Endothelial cell of umbilical vein (primary cell): ENCODE results near the gene SOX13. TPM values are rescaled to one million over a fixed set of nuclear protein-coding genes. Genes with fewer than 3 reads are reported as not detected.

Experiments used
- BruUV-seq: library from RNA; stranded (reverse); fragments of 400-500 nt; replicated peaks from 2 replicates; lab custom pipeline; 2021; lab: Mats Ljungman, UMichigan
- CTCF ChIA-PET: fragments of 300-600, 350-600 bp; sonication (Branson Sonifier 250); formaldehyde crosslinking; loops from one replicate; lab custom pipeline; 2021; ENCODE audit warnings: antibody characterized with exemption, inconsistent platforms; lab: Charles Lee
- POLR2A ChIA-PET: fragments of 300-600, 350-600 bp; sonication (Branson Sonifier 250); formaldehyde crosslinking; loops from one replicate; lab custom pipeline; 2021; ENCODE audit warnings: antibody characterized with exemption, inconsistent platforms; lab: Charles Lee
- DNase-seq: peaks from one replicate; pipeline ENCODE4 v3.0.0-alpha.2; 2011; ENCODE audit warnings: low read depth, low spot score
- FAIRE-seq: peaks from 2 replicates; lab custom pipeline; 2011; peaks lifted over from hg19 to GRCh38; lab: Jason Lieb, UNC
- H2AFZ ChIP-seq: 2 replicates; pipeline ENCODE4 v1.6.0; 2012; ENCODE audit warnings: low read depth, low read length, control low read depth, inconsistent platforms
- H3K27ac ChIP-seq: 2 replicates; pipeline ENCODE4 v1.5.1; 2011; ENCODE audit warnings: low read depth, mild to moderate bottlenecking, control low read depth, low read length, moderate library complexity; ENCODE audit not compliant: insufficient read depth
- H3K27me3 ChIP-seq, 2 experiments: 2 replicates each; pipeline versions ENCODE4 v1.6.0 to v1.6.1; 2011; ENCODE audit warnings: low read length in 2 of 2, mixed read lengths in 1 of 2; ENCODE audit not compliant: control insufficient read depth in 2 of 2, insufficient read depth in 2 of 2
- H3K36me3 ChIP-seq, 2 experiments: 2 replicates in 1 of 2; 3 replicates in 1 of 2; pipeline ENCODE4 v1.5.1; 2011; ENCODE audit warnings: low read length in 2 of 2, mild to moderate bottlenecking in 1 of 2, moderate library complexity in 1 of 2; ENCODE audit not compliant: control insufficient read depth in 2 of 2, insufficient read depth in 2 of 2; ENCODE audit errors: extremely low read depth in 1 of 2
- H3K4me1 ChIP-seq: 3 replicates; pipeline ENCODE4 v1.5.1; 2011; ENCODE audit warnings: mild to moderate bottlenecking, low read length; ENCODE audit not compliant: control insufficient read depth, insufficient read depth; ENCODE audit errors: extremely low read depth
- H3K4me2 ChIP-seq: 2 replicates; pipeline ENCODE4 v1.6.1; 2011; ENCODE audit warnings: low read length, control low read depth, mixed read lengths; ENCODE audit not compliant: insufficient read depth
- H3K4me3 ChIP-seq, 3 experiments: fragments of 200-600 bp in 1 of 3; sonication (generic), shearing (Covaris generic) in 1 of 3; replicated peaks in 1 of 3; 2 replicates each; pipeline ENCODE4 v1.5.1; 2011 to 2016; ENCODE audit warnings: control low read depth in 3 of 3, low read length in 3 of 3, mild to moderate bottlenecking in 2 of 3, inconsistent platforms in 1 of 3, low read depth in 1 of 3, moderate library complexity in 1 of 3; ENCODE audit not compliant: insufficient read depth in 1 of 3
- H3K79me2 ChIP-seq: 2 replicates; pipeline ENCODE4 v1.6.0; 2012; ENCODE audit warnings: low read length, inconsistent platforms; ENCODE audit not compliant: control insufficient read depth, insufficient read depth
- H3K9ac ChIP-seq: replicated peaks from 2 replicates; pipeline ENCODE3; 2011; ENCODE audit warnings: low read length, control low read depth; ENCODE audit not compliant: insufficient read depth; ENCODE audit errors: extremely low read depth
- H3K9me1 ChIP-seq: replicated peaks from 3 replicates; pipeline ENCODE4 v1.6.0; 2011; ENCODE audit warnings: mild to moderate bottlenecking, low read length; ENCODE audit not compliant: control insufficient read depth, insufficient read depth; ENCODE audit errors: extremely low read depth
- H3K9me3 ChIP-seq: replicated peaks from 2 replicates; pipeline ENCODE4 v1.5.1; 2012; ENCODE audit warnings: low read length, inconsistent platforms; ENCODE audit not compliant: control insufficient read depth, insufficient read depth
- H4K20me1 ChIP-seq: replicated peaks from 2 replicates; pipeline ENCODE3; 2011; ENCODE audit warnings: mild to moderate bottlenecking, low read length; ENCODE audit not compliant: control insufficient read depth, insufficient read depth; ENCODE audit errors: extremely low read depth
- GATA2 ChIP-seq: IDR thresholded peaks from 2 replicates; pipeline ENCODE4 v1.7.0; 2011; ENCODE audit warnings: low read depth, mild to moderate bottlenecking, moderate library complexity, mixed read lengths, low read length; ENCODE audit not compliant: insufficient read length, insufficient read depth
- JUN ChIP-seq: IDR thresholded peaks from 2 replicates; pipeline ENCODE4 v1.6.1; 2011; ENCODE audit warnings: borderline replicate concordance, low read depth; ENCODE audit not compliant: insufficient read length, insufficient read depth
- POLR2A ChIP-seq: IDR thresholded peaks from 2 replicates; pipeline ENCODE4 v1.6.1; 2012; ENCODE audit warnings: low read depth, mild to moderate bottlenecking, control low read depth, low read length
- POLR2AphosphoS5 ChIP-seq: IDR thresholded peaks from 2 replicates; pipeline ENCODE4 v1.6.1; 2012; ENCODE audit warnings: low read depth, mild to moderate bottlenecking, control low read depth, low read length, moderate library complexity; ENCODE audit not compliant: insufficient read depth
- dilution Hi-C: fragments of 300-500 bp; cut with MboI; formaldehyde crosslinking; loops from one replicate; pipeline ENCODE4 v1.15.0; 2019; ENCODE audit warnings: low sequenced_read_pairs; ENCODE audit not compliant: extremely low pct_ligation_motif_present
- intact Hi-C: fragments of 100-400 bp; cut with micrococcal nuclease; formaldehyde crosslinking; loops from one replicate; pipeline ENCODE4 v1.10.0; 2022
- polyA plus RNA-seq, 4 experiments: library from polyadenylated mRNA; depleted of rRNA in 3 of 4; stranded (reverse) in 3 of 4; unstranded in 1 of 4; fragments of >200 nt; gene quantifications; 2 replicates each; pipeline versions ENCODE4 v1.2.1 to v1.2.3, GENCODE V29; 2011 to 2012; ENCODE audit warnings: missing spikeins in 1 of 4
- total RNA-seq: library from RNA; stranded (reverse); gene quantifications from 2 replicates; pipeline ENCODE4 v1.2.3, GENCODE V29; 2021
- TF ChIP-seq, protein P1 (sequence below), 2 donors: IDR thresholded peaks; 1 replicate in 1 of 2; 2 replicates in 1 of 2; pipeline ENCODE4 v1.5.1; 2011; ENCODE audit warnings: low read length in 2 of 2, mild to moderate bottlenecking in 2 of 2, moderate library complexity in 2 of 2, control low read depth in 1 of 2, inconsistent platforms in 1 of 2, low read depth in 1 of 2; ENCODE audit not compliant: insufficient read depth in 1 of 2; ENCODE audit errors: extremely low read depth in 1 of 2

The SOX13 gene
- total and polyA plus RNA-seq, 2 donors (not counting 3 experiments of a cell fraction or from before 2014, with no cell fraction given) = 40.8 to 57.7 TPM

DNA sequence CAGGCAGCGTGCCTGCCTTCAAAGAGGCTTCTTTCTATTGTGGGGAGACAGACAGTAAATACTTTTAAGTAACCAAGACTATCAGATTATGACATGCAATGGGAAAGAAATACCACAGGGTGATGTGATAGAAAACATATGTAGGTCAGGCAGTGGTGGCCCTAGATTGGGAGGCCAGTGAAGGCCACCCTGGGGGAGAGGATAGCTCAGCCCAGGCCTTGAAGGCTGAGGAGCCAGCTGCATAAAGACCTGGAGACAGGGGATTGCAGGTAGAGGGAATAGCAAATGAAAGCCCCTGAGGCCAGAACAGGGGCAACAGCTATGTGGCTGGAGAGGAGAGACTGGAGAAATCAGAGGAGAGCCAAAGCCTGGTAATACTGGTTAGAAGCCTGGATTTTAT lies 4.0 kb downstream of the SOX13 start:
- ChIA-PET CTCF (interaction anchor here (1.9 to 7.2 kb wide), 3 partner anchors 12 to 206 kb away, joined by 24 to 83 read pairs (median 27); no protein-coding TSS in a partner anchor), POLR2A (no interaction called here)
- no peak for TF ChIP-seq POLR2A
- TF ChIP-seq GATA2 = no peak
- TF ChIP-seq, protein P1, sequence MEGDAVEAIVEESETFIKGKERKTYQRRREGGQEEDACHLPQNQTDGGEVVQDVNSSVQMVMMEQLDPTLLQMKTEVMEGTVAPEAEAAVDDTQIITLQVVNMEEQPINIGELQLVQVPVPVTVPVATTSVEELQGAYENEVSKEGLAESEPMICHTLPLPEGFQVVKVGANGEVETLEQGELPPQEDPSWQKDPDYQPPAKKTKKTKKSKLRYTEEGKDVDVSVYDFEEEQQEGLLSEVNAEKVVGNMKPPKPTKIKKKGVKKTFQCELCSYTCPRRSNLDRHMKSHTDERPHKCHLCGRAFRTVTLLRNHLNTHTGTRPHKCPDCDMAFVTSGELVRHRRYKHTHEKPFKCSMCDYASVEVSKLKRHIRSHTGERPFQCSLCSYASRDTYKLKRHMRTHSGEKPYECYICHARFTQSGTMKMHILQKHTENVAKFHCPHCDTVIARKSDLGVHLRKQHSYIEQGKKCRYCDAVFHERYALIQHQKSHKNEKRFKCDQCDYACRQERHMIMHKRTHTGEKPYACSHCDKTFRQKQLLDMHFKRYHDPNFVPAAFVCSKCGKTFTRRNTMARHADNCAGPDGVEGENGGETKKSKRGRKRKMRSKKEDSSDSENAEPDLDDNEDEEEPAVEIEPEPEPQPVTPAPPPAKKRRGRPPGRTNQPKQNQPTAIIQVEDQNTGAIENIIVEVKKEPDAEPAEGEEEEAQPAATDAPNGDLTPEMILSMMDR (IDR thresholded peaks at IDR 0.05; ENCODE audit: extremely low read depth in 1 of 2, insufficient read depth in 1 of 2, low read depth in 1 of 2, low read length in 2 of 2) = no peak
- no peak for TF ChIP-seq POLR2AphosphoS5
- no peak for TF ChIP-seq JUN
- no peak overlapping the region for H2AFZ ChIP-seq
- no peaks in the 10 kb centered on the region for H3K9me1 ChIP-seq
- peaks cover 44% of the 10 kb centered on the region for H3K79me2 ChIP-seq
- H4K20me1 ChIP-seq = no peaks in the 10 kb centered on the region
- DNase-seq (no peak), FAIRE-seq (no peak)
- no peak overlapping the region for H3K4me2 ChIP-seq
- H3K36me3 ChIP-seq = no peaks in the 10 kb centered on the region
- BruUV-seq = no TSS peak
- no peaks in the 10 kb centered on the region for H3K27me3 ChIP-seq
- H3K4me3 ChIP-seq = no peak overlapping the region
- H3K4me1 ChIP-seq = peaks cover 33% of the 10 kb centered on the region
- dilution Hi-C loops = no loop called here
- intact Hi-C loops = no loop called here
- no peak overlapping the region for H3K9ac ChIP-seq
- no peaks in the 10 kb centered on the region for H3K9me3 ChIP-seq
- H3K27ac ChIP-seq = no peak overlapping the region
